Breast epithelium (tissue), 3 donors: ENCODE measurements around the gene GNL1.

ENCODE experiments used
- CTCF ChIP-seq, 3 donors: fragments of 450-650 bp; IDR thresholded peaks; one replicate each; pipeline ENCODE4 v1.5.1; 2016 to 2017; ENCODE audit warnings: antibody characterized with exemption in 3 of 3, mild to moderate bottlenecking in 3 of 3, moderate library complexity in 3 of 3
- POLR2A ChIP-seq: fragments of 450-650 bp; IDR thresholded peaks from one replicate; pipeline ENCODE4 v1.6.1; 2016; ENCODE audit warnings: antibody characterized with exemption, mild to moderate bottlenecking, moderate library complexity
- POLR2AphosphoS5 ChIP-seq, 3 donors: sonication (generic); formaldehyde crosslinking; IDR thresholded peaks; one replicate each; pipeline ENCODE4 v1.6.1; 2017; ENCODE audit warnings: antibody characterized with exemption in 3 of 3

- no peak for TF ChIP-seq POLR2A
- no peak for TF ChIP-seq CTCF (IDR thresholded peaks at IDR 0.05)
- TF ChIP-seq POLR2AphosphoS5 (IDR thresholded peaks at IDR 0.05): no peak
Measured at GRCh38 chr6:30562470-30563425, 6.5 kb upstream of the GNL1 start.
